ENCODE results near the gene DRP2.
A peak's percentile ranks its signal among the peaks of the same experiment; 100 is the strongest.
"Not testable (repeated sequence)": the region's sequence is repeated elsewhere in the genome, so short reads cannot be mapped to it uniquely, and the experiment has no call there.

Gene DRP2
- total RNA-seq, result 0 to 2.2 (median 0.17) reads per million in 17 experiments

GRCh38 chrX:101219116-101219863 lies at the start of gene DRP2:
Gene DRP2 (plus strand): TSS chrX:101219786. CDS start chrX:101231648, 11,862 bp downstream.
- DNase-seq, result no peak

GRCh38 chrX:101171883-101172400 lies 47.6 kb upstream of the DRP2 start:
- no peak for DNase-seq

- no peak for DNase-seq
These were observed 43.1 kb upstream of the DRP2 start for GRCh38 chrX:101176439-101176838.

GRCh38 chrX:101184876-101185275 lies 34.7 kb upstream of the DRP2 start:
- DNase-seq, result not testable (repeated sequence)

GRCh38 chrX:101187961-101188360 lies 31.6 kb upstream of the DRP2 start:
- DNase-seq, result not testable (repeated sequence)

- DNase-seq, result no peak
These were observed 28.9 kb upstream of the DRP2 start for GRCh38 chrX:101190736-101191135.

GRCh38 chrX:101191217-101191750 lies 28.3 kb upstream of the DRP2 start:
- peak in 3 of 4 experiments; percentile 1 to 6 (median 4) for DNase-seq

GRCh38 chrX:101195442-101196173 lies 24.0 kb upstream of the DRP2 start:
- DNase-seq, result no peak

- no peak for DNase-seq
These were observed 15.7 kb upstream of the DRP2 start for GRCh38 chrX:101203761-101204351.

GRCh38 chrX:101206471-101206870 lies 13.1 kb upstream of the DRP2 start:
- peak in 3 of 4 experiments; percentile 17 to 48 (median 37) for DNase-seq

- DNase-seq, result peak in 3 of 4 experiments; percentile 1 to 43 (median 13)
These were observed 11.3 kb upstream of the DRP2 start for GRCh38 chrX:101208152-101208905.

GRCh38 chrX:101210630-101211029 lies 9.0 kb upstream of the DRP2 start:
- DNase-seq, result no peak

GRCh38 chrX:101217689-101218088 lies 1.9 kb upstream of the DRP2 start:
- DNase-seq, result no peak

- peak in 1 of 4 experiments; percentile 2 for DNase-seq
These were observed 319 bp downstream of the DRP2 start for GRCh38 chrX:101219864-101220346.

- DNase-seq, result no peak
These were observed 1.2 kb downstream of the DRP2 start for GRCh38 chrX:101220662-101221260.

GRCh38 chrX:101223226-101223625 lies 3.6 kb downstream of the DRP2 start:
- DNase-seq, result no peak

GRCh38 chrX:101229170-101229569 lies 9.6 kb downstream of the DRP2 start:
- DNase-seq, result no peak

- no peak for DNase-seq
These were observed 11.1 kb downstream of the DRP2 start for GRCh38 chrX:101230636-101231035.

- DNase-seq, result no peak
These were observed 11.5 kb downstream of the DRP2 start for GRCh38 chrX:101231080-101231479.

- DNase-seq, result no peak
These were observed 12.7 kb downstream of the DRP2 start for GRCh38 chrX:101232316-101232715.

GRCh38 chrX:101237041-101237440 lies 17.5 kb downstream of the DRP2 start:
- no peak for DNase-seq

GRCh38 chrX:101241531-101241930 lies 21.9 kb downstream of the DRP2 start:
- no peak for DNase-seq
